ENCODE data around the gene RAB27A.

RAB27A gene

DNA sequence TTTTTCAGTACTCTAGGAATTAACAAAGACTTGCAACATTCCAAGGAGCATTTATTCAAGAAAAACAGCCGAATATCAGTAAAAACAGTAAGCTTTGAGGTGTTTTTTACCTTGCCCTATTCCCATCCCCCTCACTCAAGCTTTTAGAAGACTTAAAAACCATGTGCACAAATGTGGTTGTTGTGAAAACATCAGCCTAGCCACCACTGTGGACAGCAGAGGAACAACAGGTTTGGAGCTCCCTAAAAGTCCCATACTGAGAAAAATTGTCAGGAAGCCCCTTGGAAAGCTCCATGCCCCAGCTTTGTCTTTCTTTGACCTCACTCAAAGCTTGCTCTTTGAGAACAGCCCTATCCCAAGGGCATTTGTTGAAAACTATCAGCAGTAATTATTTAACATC is 58.2 kb downstream of the RAB27A start:
- Histone ChIP-seq H3K4me1 (ENCODE audit: low read depth, poor library complexity, severe bottlenecking) (peaks cover 12% of the 10 kb centered on the region), H3K79me2 (ENCODE audit: insufficient read depth, low read depth) (no peaks in the 10 kb centered on the region), H3K9ac (no peak overlapping the region), H3K36me3 (ENCODE audit: insufficient read depth) (no peaks in the 10 kb centered on the region), H4K20me1 (ENCODE audit: insufficient read depth) (no peaks in the 10 kb centered on the region), H3K27me3 (ENCODE audit: insufficient read depth, low read depth) (no peaks in the 10 kb centered on the region), H3K4me3 (IDR thresholded peaks at IDR 0.05; ENCODE audit: insufficient read depth, low read depth, low read length) (no peak overlapping the region), H3K4me2 (no peak overlapping the region), H3K27ac (no peak overlapping the region), H2AFZ (ENCODE audit: low read depth) (no peak overlapping the region)
- TF ChIP-seq CTCF (conservative IDR thresholded peaks at IDR 0.05; ENCODE audit: low read depth, low read length), result no peak

DNA sequence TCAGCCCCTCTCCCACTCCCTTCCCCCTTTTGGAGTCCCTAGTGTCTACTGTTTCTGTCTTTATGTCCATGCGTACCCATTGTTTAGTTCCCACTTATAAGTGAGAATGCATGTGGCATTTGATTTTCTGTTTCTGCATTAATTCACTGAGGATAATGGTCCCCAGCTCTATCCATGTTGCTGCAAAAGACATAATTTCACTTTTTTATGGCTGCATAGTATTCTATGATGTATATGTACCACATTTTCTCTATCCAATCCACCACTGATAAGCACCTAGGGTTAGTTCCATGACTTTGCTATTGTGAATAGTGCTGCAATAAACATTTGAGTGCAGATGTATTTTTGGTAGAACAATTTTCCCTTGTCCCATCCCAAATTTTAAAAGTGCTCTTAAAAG is 58.7 kb downstream of the RAB27A start:
- H3K79me2 ChIP-seq (ENCODE audit: insufficient read depth, low read depth), result no peaks in the 10 kb centered on the region
- H3K36me3 ChIP-seq (ENCODE audit: insufficient read depth), result no peaks in the 10 kb centered on the region
- no peaks in the 10 kb centered on the region for H3K27me3 ChIP-seq (ENCODE audit: insufficient read depth, low read depth)
- H3K4me2 ChIP-seq, result no peak overlapping the region
- no peak overlapping the region for H3K9ac ChIP-seq
- peaks cover 11% of the 10 kb centered on the region for H3K4me1 ChIP-seq (ENCODE audit: low read depth, poor library complexity, severe bottlenecking)
- H4K20me1 ChIP-seq (ENCODE audit: insufficient read depth), result no peaks in the 10 kb centered on the region
- no peak for TF ChIP-seq CTCF (conservative IDR thresholded peaks at IDR 0.05; ENCODE audit: low read depth, low read length)
- no peak overlapping the region for H2AFZ ChIP-seq (ENCODE audit: low read depth)
- no peak overlapping the region for H3K4me3 ChIP-seq (IDR thresholded peaks at IDR 0.05; ENCODE audit: insufficient read depth, low read depth, low read length)
- H3K27ac ChIP-seq, result no peak overlapping the region

DNA sequence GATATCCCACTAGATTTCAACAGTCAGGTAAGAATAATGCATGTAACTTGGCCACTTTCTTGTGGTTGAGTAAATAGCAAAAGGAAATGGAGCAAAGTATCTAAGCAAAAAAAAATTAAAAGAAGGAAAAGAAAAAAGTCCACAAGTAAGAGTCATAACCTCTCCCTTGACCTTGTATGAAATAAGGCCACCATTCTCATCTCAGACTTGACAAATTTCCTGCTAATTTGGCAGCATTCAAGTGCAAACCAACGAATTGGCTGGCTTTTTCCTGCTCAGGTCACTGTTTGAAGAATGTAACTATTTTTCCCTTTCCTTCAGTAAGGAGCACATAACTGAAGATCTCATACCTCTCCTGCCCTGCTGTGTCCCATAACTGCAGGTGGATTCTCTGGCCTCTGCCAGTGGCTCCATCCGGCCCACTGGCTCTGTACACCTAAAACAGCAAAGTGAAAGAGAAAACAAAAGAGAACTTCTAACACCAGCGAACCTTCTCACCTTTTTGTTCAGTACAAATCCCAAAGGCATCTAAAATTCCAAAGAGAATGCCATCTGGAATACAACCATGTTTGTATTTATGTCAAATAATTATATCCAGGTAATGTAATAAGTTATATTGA is 59.5 kb downstream of the RAB27A start:
- Histone ChIP-seq H3K4me3 (IDR thresholded peaks at IDR 0.05; ENCODE audit: insufficient read depth, low read depth, low read length) (no peak overlapping the region), H3K4me1 (ENCODE audit: low read depth, poor library complexity, severe bottlenecking) (peaks cover 19% of the 10 kb centered on the region), H3K36me3 (ENCODE audit: insufficient read depth) (no peaks in the 10 kb centered on the region), H4K20me1 (ENCODE audit: insufficient read depth) (no peaks in the 10 kb centered on the region), H3K4me2 (no peak overlapping the region), H3K9ac (no peak overlapping the region), H3K27ac (no peak overlapping the region), H3K79me2 (ENCODE audit: insufficient read depth, low read depth) (no peaks in the 10 kb centered on the region), H2AFZ (ENCODE audit: low read depth) (no peak overlapping the region), H3K27me3 (ENCODE audit: insufficient read depth, low read depth) (no peaks in the 10 kb centered on the region)
- TF ChIP-seq CTCF (conservative IDR thresholded peaks at IDR 0.05; ENCODE audit: low read depth, low read length), result no peak

GRCh38 chr15:55226127-55226526 is 63.5 kb downstream of the RAB27A start:
- Histone ChIP-seq H3K27ac (no peak overlapping the region), H2AFZ (ENCODE audit: low read depth) (no peak overlapping the region), H3K4me3 (IDR thresholded peaks at IDR 0.05; ENCODE audit: insufficient read depth, low read depth, low read length) (no peak overlapping the region), H4K20me1 (ENCODE audit: insufficient read depth) (no peaks in the 10 kb centered on the region), H3K36me3 (ENCODE audit: insufficient read depth) (no peaks in the 10 kb centered on the region), H3K79me2 (ENCODE audit: insufficient read depth, low read depth) (no peaks in the 10 kb centered on the region), H3K4me2 (no peak overlapping the region), H3K4me1 (ENCODE audit: low read depth, poor library complexity, severe bottlenecking) (peaks cover 38% of the 10 kb centered on the region), H3K27me3 (ENCODE audit: insufficient read depth, low read depth) (no peaks in the 10 kb centered on the region), H3K9ac (no peak overlapping the region)
- no peak for TF ChIP-seq CTCF (conservative IDR thresholded peaks at IDR 0.05; ENCODE audit: low read depth, low read length)

All from KMS-11 (cell line).